Neural progenitor cell (in vitro differentiated cells): ENCODE data around the gene MIB1. TPM values are rescaled to one million over a fixed set of nuclear protein-coding genes. Genes with fewer than 3 reads are reported as not detected.

Experiments
- DNase-seq: peaks from one replicate; pipeline ENCODE4 v3.0.0-alpha.2; 2016; ENCODE audit warnings: low spot score
- H2AFZ ChIP-seq: fragments of 200-600 bp; sonication (generic); replicated peaks from 2 replicates; pipeline ENCODE4 v1.6.1; 2016; ENCODE audit warnings: antibody characterized with exemption
- H3F3A ChIP-seq: fragments of 200-600 bp; sonication (generic); 2 replicates; pipeline ENCODE4 v1.6.1; 2016; ENCODE audit warnings: antibody characterized with exemption, low read depth
- H3K27ac ChIP-seq: fragments of 200-600 bp; sonication (generic); 2 replicates; pipeline ENCODE4 v1.5.1; 2016; ENCODE audit warnings: mild to moderate bottlenecking
- H3K27me3 ChIP-seq: fragments of 200-600 bp; sonication (generic); 2 replicates; pipeline ENCODE4 v1.6.1; 2016; ENCODE audit warnings: mild to moderate bottlenecking, moderate library complexity
- H3K36me3 ChIP-seq: fragments of 200-600 bp; sonication (generic); 2 replicates; pipeline ENCODE4 v1.5.1; 2016
- H3K4me1 ChIP-seq: fragments of 200-600 bp; sonication (generic); 2 replicates; pipeline ENCODE4 v1.6.1; 2016; ENCODE audit warnings: mixed run types
- H3K4me2 ChIP-seq: fragments of 200-600 bp; sonication (generic); 2 replicates; pipeline ENCODE4 v1.6.1; 2016
- H3K4me3 ChIP-seq: fragments of 200-600 bp; sonication (generic); 2 replicates; pipeline ENCODE4 v1.5.1; 2016
- H3K79me2 ChIP-seq: fragments of 200-600 bp; sonication (generic); 2 replicates; pipeline ENCODE4 v1.6.1; 2016; ENCODE audit warnings: low read depth
- H3K9ac ChIP-seq: fragments of 200-600 bp; sonication (generic); 2 replicates; pipeline ENCODE4 v1.6.1; 2016
- H3K9me3 ChIP-seq: fragments of 200-600 bp; sonication (generic); 2 replicates; pipeline ENCODE4 v1.5.1; 2016; ENCODE audit warnings: low read depth
- H4K20me1 ChIP-seq: fragments of 200-600 bp; sonication (generic); 2 replicates; pipeline ENCODE4 v1.6.1; 2016; ENCODE audit warnings: low read depth
- H3K27ac Mint-ChIP-seq: 3 replicates; pipeline ENCODE4 v1.8.0; 2021; ENCODE audit warnings: mixed read lengths
- H3K27me3 Mint-ChIP-seq: 2 replicates; pipeline ENCODE4 v1.8.0; 2022; ENCODE audit warnings: low read depth, mild to moderate bottlenecking, inconsistent platforms, moderate library complexity, mixed read lengths; ENCODE audit not compliant: insufficient read depth
- H3K36me3 Mint-ChIP-seq: 3 replicates; pipeline ENCODE4 v1.8.0; 2021; ENCODE audit warnings: mixed read lengths
- H3K4me1 Mint-ChIP-seq: 3 replicates; pipeline ENCODE4 v1.8.0; 2021; ENCODE audit warnings: mixed read lengths
- H3K4me3 Mint-ChIP-seq: 3 replicates; pipeline ENCODE4 v1.8.0; 2021; ENCODE audit warnings: mild to moderate bottlenecking, moderate library complexity, mixed read lengths
- H3K9me3 Mint-ChIP-seq: 3 replicates; pipeline ENCODE4 v1.8.0; 2020; ENCODE audit warnings: mixed read lengths
- EZH2 ChIP-seq: fragments of 200-600 bp; sonication (generic); IDR thresholded peaks from 2 replicates; pipeline ENCODE4 v1.6.1; 2017; ENCODE audit warnings: antibody characterized with exemption, mild to moderate bottlenecking, moderate library complexity
- EZH2phosphoT487 ChIP-seq: fragments of 200-600 bp; sonication (generic); IDR thresholded peaks from 2 replicates; pipeline ENCODE4 v1.6.1; 2017; ENCODE audit warnings: antibody characterized with exemption
- total RNA-seq: library from RNA; depleted of rRNA; stranded (reverse); fragments of >200 nt; gene quantifications from 2 replicates; pipeline ENCODE4 v1.2.3, GENCODE V29; 2015; ENCODE audit warnings: low replicate concordance
- TF ChIP-seq, protein P1 (sequence below): fragments of 200-600 bp; sonication (generic); IDR thresholded peaks from 2 replicates; pipeline ENCODE4 v1.5.1; 2017; ENCODE audit warnings: antibody characterized with exemption, mild to moderate bottlenecking

The MIB1 gene
- total RNA-seq, 1 donor from 2014 or later, result 112 TPM

DNA sequence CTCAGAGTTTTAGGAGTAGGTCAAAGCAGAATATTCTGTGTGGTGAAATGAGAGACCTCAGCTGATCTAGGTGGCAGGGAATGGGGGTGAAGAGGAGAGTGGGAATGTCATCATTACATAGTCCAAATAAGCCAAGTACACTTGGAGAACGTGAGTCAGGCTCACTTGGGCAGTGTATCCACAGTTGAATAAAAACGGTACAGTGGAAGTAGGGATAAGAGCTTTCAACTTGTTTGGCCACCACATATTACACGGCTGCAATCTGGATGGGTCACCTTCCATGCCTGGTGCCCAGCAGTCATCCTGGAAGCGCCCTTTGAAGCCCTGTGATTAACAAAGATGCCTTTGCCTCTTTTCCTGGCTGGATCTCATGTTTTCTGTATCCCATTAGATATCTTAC is 28.6 kb downstream of the MIB1 start:
- peaks cover 46% of the 10 kb centered on the region for H3K36me3 Mint-ChIP-seq
- peaks cover 29% of the 10 kb centered on the region for H4K20me1 ChIP-seq
- H3K27ac Mint-ChIP-seq, result no peak overlapping the region
- H3K27me3 Mint-ChIP-seq, result no peaks in the 10 kb centered on the region
- no peak overlapping the region for H3K4me3 ChIP-seq
- H3K9ac ChIP-seq, result no peak overlapping the region
- H3K27ac ChIP-seq, result no peak overlapping the region
- H3K4me3 Mint-ChIP-seq, result no peak overlapping the region
- TF ChIP-seq EZH2phosphoT487 (no peak), EZH2 (no peak)
- TF ChIP-seq, protein P1, sequence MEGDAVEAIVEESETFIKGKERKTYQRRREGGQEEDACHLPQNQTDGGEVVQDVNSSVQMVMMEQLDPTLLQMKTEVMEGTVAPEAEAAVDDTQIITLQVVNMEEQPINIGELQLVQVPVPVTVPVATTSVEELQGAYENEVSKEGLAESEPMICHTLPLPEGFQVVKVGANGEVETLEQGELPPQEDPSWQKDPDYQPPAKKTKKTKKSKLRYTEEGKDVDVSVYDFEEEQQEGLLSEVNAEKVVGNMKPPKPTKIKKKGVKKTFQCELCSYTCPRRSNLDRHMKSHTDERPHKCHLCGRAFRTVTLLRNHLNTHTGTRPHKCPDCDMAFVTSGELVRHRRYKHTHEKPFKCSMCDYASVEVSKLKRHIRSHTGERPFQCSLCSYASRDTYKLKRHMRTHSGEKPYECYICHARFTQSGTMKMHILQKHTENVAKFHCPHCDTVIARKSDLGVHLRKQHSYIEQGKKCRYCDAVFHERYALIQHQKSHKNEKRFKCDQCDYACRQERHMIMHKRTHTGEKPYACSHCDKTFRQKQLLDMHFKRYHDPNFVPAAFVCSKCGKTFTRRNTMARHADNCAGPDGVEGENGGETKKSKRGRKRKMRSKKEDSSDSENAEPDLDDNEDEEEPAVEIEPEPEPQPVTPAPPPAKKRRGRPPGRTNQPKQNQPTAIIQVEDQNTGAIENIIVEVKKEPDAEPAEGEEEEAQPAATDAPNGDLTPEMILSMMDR, result no peak
- H3K79me2 ChIP-seq, result peaks cover 46% of the 10 kb centered on the region
- no peak for DNase-seq
- no peaks in the 10 kb centered on the region for H3K9me3 ChIP-seq
- H3K4me1 ChIP-seq, result peaks cover under 1% of the 10 kb centered on the region
- H3K4me1 Mint-ChIP-seq, result peaks cover 2% of the 10 kb centered on the region
- peaks cover 2% of the 10 kb centered on the region for H3F3A ChIP-seq
- peaks cover 25% of the 10 kb centered on the region for H3K36me3 ChIP-seq
- no peak overlapping the region for H3K4me2 ChIP-seq
- H3K9me3 Mint-ChIP-seq, result no peaks in the 10 kb centered on the region
- no peak overlapping the region for H2AFZ ChIP-seq
- no peaks in the 10 kb centered on the region for H3K27me3 ChIP-seq

- H3K27me3 ChIP-seq, result no peaks in the 10 kb centered on the region
- H3K27ac Mint-ChIP-seq, result no peak overlapping the region
- H3K4me3 ChIP-seq, result no peak overlapping the region
- H3K36me3 ChIP-seq, result peaks cover 20% of the 10 kb centered on the region
- H3K79me2 ChIP-seq, result peaks cover 12% of the 10 kb centered on the region
- H3K27ac ChIP-seq, result no peak overlapping the region
- peaks cover 3% of the 10 kb centered on the region for H4K20me1 ChIP-seq
- no peak for DNase-seq
- no peak overlapping the region for H3K4me3 Mint-ChIP-seq
- no peaks in the 10 kb centered on the region for H3K9me3 ChIP-seq
- no peaks in the 10 kb centered on the region for H3K27me3 Mint-ChIP-seq
- H3K4me1 Mint-ChIP-seq, result no peaks in the 10 kb centered on the region
- no peak for TF ChIP-seq EZH2phosphoT487
- TF ChIP-seq, protein P1, result no peak
- no peak for TF ChIP-seq EZH2
- H3K36me3 Mint-ChIP-seq, result peaks cover 19% of the 10 kb centered on the region
- H3K9me3 Mint-ChIP-seq, result no peaks in the 10 kb centered on the region
- no peak overlapping the region for H3K4me2 ChIP-seq
- H2AFZ ChIP-seq, result no peak overlapping the region
- H3K4me1 ChIP-seq, result no peaks in the 10 kb centered on the region
- no peaks in the 10 kb centered on the region for H3F3A ChIP-seq
- no peak overlapping the region for H3K9ac ChIP-seq
Observed at GRCh38 chr18:21774722-21775121, 34.1 kb downstream of the MIB1 start.

- no peak overlapping the region for H3K27ac ChIP-seq
- H3K27ac Mint-ChIP-seq, result no peak overlapping the region
- peaks cover 10% of the 10 kb centered on the region for H3K79me2 ChIP-seq
- no peak overlapping the region for H3K4me3 Mint-ChIP-seq
- no peak for DNase-seq
- H4K20me1 ChIP-seq, result peaks cover 18% of the 10 kb centered on the region
- no peaks in the 10 kb centered on the region for H3K9me3 Mint-ChIP-seq
- H3K4me2 ChIP-seq, result no peak overlapping the region
- no peak overlapping the region for H3K9ac ChIP-seq
- peaks cover 4% of the 10 kb centered on the region for H3F3A ChIP-seq
- no peaks in the 10 kb centered on the region for H3K9me3 ChIP-seq
- no peak overlapping the region for H3K4me3 ChIP-seq
- TF ChIP-seq EZH2 (no peak), EZH2phosphoT487 (no peak)
- TF ChIP-seq, protein P1, result no peak
- no peaks in the 10 kb centered on the region for H3K4me1 Mint-ChIP-seq
- H3K4me1 ChIP-seq, result no peaks in the 10 kb centered on the region
- no peaks in the 10 kb centered on the region for H3K27me3 ChIP-seq
- H3K36me3 Mint-ChIP-seq, result peaks cover 31% of the 10 kb centered on the region
- no peak overlapping the region for H2AFZ ChIP-seq
- no peaks in the 10 kb centered on the region for H3K27me3 Mint-ChIP-seq
- peaks cover 22% of the 10 kb centered on the region for H3K36me3 ChIP-seq
Observed at GRCh38 chr18:21777814-21778213, 37.2 kb downstream of the MIB1 start.
